H1 (cell line): ENCODE data around the gene SREK1IP1. TPM values are rescaled to one million over a fixed set of nuclear protein-coding genes. Genes with fewer than 3 reads are reported as not detected.

ENCODE experiments used
- JUND ChIP-seq: IDR thresholded peaks from 2 replicates; pipeline ENCODE4 v1.6.1; 2011; ENCODE audit warnings: mild to moderate bottlenecking, improper control_type of control experiment, low read length
- polyA plus RNA-seq, 7 experiments: library from polyadenylated mRNA; depleted of rRNA in 3 of 7; stranded (reverse) in 5 of 7; unstranded in 2 of 7; fragments of >200 nt in 5 of 7; fragments of 200-250 nt in 2 of 7; gene quantifications; 1 replicate in 5 of 7; 2 replicates in 1 of 7; 4 replicates in 1 of 7; pipeline versions ENCODE4 v1.2.1 to v1.2.3, GENCODE V29; 2011 to 2013; ENCODE audit warnings: missing spikeins in 2 of 7, mixed read lengths in 2 of 7
- total RNA-seq: library from RNA; stranded (reverse); fragmentation: NEBNext Ultra II Directional; extraction: Animal tissue kit (Norgen Biotek cat#: 25700); gene quantifications from 2 replicates; pipeline ENCODE4 v1.2.1, GENCODE V29; 2021
- TF ChIP-seq, protein P1 (sequence below): fragments of 300-600 bp; sonication (generic); IDR thresholded peaks from 2 replicates; pipeline ENCODE4 v1.7.1; 2012; ENCODE audit warnings: low read length, moderate library complexity, mild to moderate bottlenecking, inconsistent platforms; ENCODE audit not compliant: insufficient replicate concordance
- TF ChIP-seq, protein P2 (sequence below): IDR thresholded peaks from 2 replicates; pipeline ENCODE4 v1.6.1; 2011; ENCODE audit warnings: low read depth, mild to moderate bottlenecking, low read length; ENCODE audit not compliant: insufficient read depth

The SREK1IP1 gene
- total and polyA plus RNA-seq, 2 of the 8 experiments (the other 6 are each of a cell fraction or from before 2014, with no cell fraction given) = 6.2 to 39.0 TPM

DNA sequence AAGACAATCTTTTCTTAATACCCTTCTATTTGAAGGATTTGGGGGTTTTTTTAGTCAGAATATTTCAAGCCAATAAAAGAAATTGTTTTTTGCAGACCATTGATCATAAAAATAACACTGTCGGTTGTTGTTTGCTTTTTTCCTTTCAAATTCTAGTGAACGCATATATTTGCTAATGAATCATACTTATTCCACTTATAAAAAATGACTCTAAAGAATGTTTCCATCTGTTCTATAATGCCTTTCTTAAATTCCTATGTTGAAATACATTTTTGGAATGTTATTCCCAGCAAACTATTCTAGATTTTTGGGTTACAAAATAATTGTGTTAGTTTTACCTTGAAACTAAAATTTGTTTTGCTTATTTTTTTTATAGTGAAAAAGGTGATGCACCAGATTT, 32.4 kb upstream of the SREK1IP1 start (continued):
- TF ChIP-seq, protein P1, sequence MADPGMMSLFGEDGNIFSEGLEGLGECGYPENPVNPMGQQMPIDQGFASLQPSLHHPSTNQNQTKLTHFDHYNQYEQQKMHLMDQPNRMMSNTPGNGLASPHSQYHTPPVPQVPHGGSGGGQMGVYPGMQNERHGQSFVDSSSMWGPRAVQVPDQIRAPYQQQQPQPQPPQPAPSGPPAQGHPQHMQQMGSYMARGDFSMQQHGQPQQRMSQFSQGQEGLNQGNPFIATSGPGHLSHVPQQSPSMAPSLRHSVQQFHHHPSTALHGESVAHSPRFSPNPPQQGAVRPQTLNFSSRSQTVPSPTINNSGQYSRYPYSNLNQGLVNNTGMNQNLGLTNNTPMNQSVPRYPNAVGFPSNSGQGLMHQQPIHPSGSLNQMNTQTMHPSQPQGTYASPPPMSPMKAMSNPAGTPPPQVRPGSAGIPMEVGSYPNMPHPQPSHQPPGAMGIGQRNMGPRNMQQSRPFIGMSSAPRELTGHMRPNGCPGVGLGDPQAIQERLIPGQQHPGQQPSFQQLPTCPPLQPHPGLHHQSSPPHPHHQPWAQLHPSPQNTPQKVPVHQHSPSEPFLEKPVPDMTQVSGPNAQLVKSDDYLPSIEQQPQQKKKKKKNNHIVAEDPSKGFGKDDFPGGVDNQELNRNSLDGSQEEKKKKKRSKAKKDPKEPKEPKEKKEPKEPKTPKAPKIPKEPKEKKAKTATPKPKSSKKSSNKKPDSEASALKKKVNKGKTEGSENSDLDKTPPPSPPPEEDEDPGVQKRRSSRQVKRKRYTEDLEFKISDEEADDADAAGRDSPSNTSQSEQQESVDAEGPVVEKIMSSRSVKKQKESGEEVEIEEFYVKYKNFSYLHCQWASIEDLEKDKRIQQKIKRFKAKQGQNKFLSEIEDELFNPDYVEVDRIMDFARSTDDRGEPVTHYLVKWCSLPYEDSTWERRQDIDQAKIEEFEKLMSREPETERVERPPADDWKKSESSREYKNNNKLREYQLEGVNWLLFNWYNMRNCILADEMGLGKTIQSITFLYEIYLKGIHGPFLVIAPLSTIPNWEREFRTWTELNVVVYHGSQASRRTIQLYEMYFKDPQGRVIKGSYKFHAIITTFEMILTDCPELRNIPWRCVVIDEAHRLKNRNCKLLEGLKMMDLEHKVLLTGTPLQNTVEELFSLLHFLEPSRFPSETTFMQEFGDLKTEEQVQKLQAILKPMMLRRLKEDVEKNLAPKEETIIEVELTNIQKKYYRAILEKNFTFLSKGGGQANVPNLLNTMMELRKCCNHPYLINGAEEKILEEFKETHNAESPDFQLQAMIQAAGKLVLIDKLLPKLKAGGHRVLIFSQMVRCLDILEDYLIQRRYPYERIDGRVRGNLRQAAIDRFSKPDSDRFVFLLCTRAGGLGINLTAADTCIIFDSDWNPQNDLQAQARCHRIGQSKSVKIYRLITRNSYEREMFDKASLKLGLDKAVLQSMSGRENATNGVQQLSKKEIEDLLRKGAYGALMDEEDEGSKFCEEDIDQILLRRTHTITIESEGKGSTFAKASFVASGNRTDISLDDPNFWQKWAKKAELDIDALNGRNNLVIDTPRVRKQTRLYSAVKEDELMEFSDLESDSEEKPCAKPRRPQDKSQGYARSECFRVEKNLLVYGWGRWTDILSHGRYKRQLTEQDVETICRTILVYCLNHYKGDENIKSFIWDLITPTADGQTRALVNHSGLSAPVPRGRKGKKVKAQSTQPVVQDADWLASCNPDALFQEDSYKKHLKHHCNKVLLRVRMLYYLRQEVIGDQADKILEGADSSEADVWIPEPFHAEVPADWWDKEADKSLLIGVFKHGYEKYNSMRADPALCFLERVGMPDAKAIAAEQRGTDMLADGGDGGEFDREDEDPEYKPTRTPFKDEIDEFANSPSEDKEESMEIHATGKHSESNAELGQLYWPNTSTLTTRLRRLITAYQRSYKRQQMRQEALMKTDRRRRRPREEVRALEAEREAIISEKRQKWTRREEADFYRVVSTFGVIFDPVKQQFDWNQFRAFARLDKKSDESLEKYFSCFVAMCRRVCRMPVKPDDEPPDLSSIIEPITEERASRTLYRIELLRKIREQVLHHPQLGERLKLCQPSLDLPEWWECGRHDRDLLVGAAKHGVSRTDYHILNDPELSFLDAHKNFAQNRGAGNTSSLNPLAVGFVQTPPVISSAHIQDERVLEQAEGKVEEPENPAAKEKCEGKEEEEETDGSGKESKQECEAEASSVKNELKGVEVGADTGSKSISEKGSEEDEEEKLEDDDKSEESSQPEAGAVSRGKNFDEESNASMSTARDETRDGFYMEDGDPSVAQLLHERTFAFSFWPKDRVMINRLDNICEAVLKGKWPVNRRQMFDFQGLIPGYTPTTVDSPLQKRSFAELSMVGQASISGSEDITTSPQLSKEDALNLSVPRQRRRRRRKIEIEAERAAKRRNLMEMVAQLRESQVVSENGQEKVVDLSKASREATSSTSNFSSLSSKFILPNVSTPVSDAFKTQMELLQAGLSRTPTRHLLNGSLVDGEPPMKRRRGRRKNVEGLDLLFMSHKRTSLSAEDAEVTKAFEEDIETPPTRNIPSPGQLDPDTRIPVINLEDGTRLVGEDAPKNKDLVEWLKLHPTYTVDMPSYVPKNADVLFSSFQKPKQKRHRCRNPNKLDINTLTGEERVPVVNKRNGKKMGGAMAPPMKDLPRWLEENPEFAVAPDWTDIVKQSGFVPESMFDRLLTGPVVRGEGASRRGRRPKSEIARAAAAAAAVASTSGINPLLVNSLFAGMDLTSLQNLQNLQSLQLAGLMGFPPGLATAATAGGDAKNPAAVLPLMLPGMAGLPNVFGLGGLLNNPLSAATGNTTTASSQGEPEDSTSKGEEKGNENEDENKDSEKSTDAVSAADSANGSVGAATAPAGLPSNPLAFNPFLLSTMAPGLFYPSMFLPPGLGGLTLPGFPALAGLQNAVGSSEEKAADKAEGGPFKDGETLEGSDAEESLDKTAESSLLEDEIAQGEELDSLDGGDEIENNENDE = no peak
- no peak for TF ChIP-seq JUND
- TF ChIP-seq, protein P2, sequence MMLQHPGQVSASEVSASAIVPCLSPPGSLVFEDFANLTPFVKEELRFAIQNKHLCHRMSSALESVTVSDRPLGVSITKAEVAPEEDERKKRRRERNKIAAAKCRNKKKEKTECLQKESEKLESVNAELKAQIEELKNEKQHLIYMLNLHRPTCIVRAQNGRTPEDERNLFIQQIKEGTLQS = no peak
